GM10266 (cell line): ENCODE results near the gene OR2J1.
A peak's percentile ranks its signal among the peaks of the same experiment; 100 is the strongest.

ENCODE experiments used
- DNase-seq: peaks from one replicate; pipeline ENCODE4 v3.0.0; 2012; ENCODE audit errors: extremely low spot score
- CTCF ChIP-seq: IDR thresholded peaks from 2 replicates; pipeline ENCODE4 v1.5.1; 2012; ENCODE audit warnings: mild to moderate bottlenecking, low read depth; ENCODE audit not compliant: control insufficient read depth, insufficient read depth; ENCODE audit errors: missing control alignments

OR2J1 gene

GRCh38 chr6:29099190-29099589, at the start of gene OR2J1:
Gene OR2J1, plus strand, starts transcription at chr6:29099490. Its CDS starts 1,453 bp downstream, at chr6:29100943.
- no peak for TF ChIP-seq CTCF
- DNase-seq, result no peak

GRCh38 chr6:29051680-29052079, 47.6 kb upstream of the OR2J1 start:
- no peak for TF ChIP-seq CTCF
- DNase-seq, result no peak

GRCh38 chr6:29071831-29072723, 27.2 kb upstream of the OR2J1 start:
- DNase-seq, result peak; percentile 20
- peak; percentile 54 for TF ChIP-seq CTCF

- no peak for DNase-seq
- TF ChIP-seq CTCF, result no peak
Measured at GRCh38 chr6:29079203-29079602, 20.1 kb upstream of the OR2J1 start.

GRCh38 chr6:29081312-29081711, 18.0 kb upstream of the OR2J1 start:
- TF ChIP-seq CTCF, result no peak

GRCh38 chr6:29082457-29082856, 16.8 kb upstream of the OR2J1 start:
- DNase-seq, result no peak

More at GRCh38 chr6:29081312-29081711, 18.0 kb upstream of the OR2J1 start:
- DNase-seq, result no peak

More at GRCh38 chr6:29082457-29082856, 16.8 kb upstream of the OR2J1 start:
- TF ChIP-seq CTCF, result no peak
